NCI-H748 (cell line): ENCODE results near the gene CERS4.
"Not testable (repeated sequence)": the region's sequence is repeated elsewhere in the genome, so short reads cannot be mapped to it uniquely, and the experiment has no call there.

Experiments
- DNase-seq: peaks from one replicate; lab custom pipeline; 2025; ENCODE audit not compliant: unreplicated experiment; lab: John Stamatoyannopoulos, UW

The CERS4 gene, protein sequence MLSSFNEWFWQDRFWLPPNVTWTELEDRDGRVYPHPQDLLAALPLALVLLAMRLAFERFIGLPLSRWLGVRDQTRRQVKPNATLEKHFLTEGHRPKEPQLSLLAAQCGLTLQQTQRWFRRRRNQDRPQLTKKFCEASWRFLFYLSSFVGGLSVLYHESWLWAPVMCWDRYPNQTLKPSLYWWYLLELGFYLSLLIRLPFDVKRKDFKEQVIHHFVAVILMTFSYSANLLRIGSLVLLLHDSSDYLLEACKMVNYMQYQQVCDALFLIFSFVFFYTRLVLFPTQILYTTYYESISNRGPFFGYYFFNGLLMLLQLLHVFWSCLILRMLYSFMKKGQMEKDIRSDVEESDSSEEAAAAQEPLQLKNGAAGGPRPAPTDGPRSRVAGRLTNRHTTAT

DNA sequence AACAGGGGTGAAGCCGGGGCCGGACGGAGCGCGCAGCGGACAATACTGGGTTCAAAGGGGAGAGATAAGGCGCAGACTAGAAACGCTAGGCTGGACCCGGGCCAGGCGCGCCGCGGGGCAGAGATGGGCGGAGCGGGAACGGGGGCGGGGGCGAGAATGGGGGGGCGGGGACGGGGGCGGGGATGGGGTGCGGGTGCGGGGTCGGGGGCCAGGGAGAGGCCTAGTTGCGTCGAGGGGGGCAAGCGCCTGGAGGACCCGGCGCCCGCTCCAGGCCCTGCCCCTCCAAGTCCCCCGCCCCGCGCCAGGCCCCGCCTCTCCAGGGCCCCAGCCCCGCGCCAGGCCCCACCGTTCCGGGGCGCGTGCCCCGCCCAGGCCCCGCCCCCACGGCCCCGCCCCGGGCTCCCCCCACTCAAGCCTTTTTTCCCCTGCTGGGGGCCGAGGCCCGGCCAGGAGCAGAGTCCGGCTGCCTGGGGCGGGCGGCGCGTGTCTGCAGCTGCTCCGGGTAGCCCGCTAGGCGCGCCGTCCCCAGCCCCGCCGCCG, at the start of gene CERS4:
TSS of gene CERS4 (plus strand) at position 449 of the 540 bp plus-strand sequence. CDS start 41,707 bp downstream, outside the sequence.
- peak; percentile 78 for DNase-seq

DNA sequence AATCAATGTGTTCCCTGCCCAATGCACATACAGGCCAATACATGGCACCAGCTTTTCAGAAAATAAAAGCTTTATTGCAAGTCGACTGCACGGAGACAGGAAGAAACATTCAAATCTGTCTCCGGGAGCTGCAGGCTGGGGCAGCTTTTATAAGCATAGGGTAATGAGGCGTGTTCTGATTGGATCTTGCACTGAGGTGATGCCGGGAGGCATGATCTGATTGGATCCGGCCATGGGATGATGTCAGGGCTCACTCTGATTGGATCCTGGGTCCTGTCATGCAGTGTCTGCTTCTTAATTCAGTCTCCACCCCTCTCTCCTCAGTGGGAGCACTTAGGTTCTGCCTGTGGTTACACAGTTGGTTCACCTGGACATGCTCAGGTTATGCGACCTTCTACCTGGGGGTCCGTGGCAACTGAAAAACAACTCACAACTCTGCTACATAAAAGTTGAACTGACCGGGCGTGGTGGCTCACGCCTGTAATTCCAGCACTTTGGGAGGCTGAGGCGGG, 48.0 kb upstream of the CERS4 start:
- peak; percentile 72 for DNase-seq

DNA sequence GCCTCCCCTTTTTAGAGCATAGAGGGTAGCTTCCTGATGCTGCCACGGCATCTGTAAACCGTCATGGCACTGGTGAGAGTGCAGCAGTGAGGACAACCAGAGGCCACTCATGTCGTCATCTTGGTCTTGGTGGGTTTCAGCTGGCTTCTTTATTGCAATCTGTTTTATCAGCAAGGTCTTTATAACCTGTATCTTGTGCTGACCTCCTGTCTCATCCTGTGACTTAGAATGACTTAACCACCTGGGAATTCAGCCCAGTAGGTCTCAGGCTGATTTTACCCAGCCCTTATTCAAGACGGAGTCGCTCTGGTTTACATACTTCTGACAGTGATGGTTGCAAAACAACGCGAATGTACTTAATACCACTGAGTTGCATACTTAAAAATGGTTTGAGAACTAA, 45.4 kb upstream of the CERS4 start:
- no peak for DNase-seq

DNA sequence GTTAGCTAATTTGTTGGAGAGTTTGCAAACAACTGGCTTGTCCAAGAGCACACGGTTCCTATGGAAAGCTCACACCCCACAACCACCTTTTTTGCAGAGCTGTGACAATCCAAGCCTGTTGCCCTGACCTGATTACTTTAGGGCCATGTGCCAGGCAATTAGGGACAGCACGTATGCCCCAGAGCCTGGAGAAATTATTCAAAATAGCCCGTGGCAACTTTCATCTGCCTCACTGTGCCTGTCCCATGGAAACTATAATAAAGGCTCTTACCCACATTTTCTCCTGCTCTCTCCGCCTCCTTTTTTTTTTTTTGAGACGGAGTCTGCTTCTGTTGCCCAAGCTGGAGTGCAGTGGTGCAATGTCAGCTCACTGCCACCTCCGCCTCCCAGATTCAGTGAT, 41.2 kb upstream of the CERS4 start:
- DNase-seq = no peak

DNA sequence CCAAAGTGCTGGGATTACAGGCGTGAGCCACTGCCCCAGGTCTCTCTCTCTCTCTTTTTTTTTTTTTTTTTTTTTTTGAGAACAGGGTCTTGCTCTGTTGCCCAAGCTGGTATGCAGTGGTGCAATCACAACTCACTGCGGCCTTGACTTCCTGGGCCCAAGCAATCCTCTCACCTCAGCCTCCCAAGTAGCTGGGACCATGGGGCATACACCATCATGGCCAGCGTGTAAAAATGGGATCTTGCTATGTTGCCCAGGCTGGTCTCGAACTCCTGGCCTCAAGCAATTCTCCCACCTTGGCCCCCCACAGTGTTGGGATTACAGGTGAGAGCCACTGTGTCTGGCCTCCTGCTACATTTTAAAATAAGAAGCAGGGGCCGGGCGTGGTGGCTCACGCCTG, 40.6 kb upstream of the CERS4 start:
- no peak for DNase-seq

DNA sequence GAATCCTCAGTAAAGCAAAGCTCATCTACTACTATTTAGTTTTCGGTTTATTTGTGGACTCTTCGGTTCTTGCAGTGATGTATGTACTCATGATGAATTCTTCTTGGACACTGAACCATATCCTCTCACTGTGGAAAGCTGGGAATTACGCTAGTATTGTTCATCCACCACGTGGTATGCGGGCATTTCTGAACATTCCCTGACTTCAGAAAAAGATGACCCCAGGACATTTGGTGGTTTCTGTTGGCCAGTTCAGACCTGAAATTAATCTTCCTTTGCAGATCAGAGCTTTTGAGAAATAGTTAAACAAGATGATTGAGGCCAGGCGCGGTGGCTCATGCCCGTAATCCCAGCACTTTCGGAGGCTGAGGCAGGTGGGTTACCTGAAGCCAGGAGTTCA, 34.5 kb upstream of the CERS4 start:
- no peak for DNase-seq

DNA sequence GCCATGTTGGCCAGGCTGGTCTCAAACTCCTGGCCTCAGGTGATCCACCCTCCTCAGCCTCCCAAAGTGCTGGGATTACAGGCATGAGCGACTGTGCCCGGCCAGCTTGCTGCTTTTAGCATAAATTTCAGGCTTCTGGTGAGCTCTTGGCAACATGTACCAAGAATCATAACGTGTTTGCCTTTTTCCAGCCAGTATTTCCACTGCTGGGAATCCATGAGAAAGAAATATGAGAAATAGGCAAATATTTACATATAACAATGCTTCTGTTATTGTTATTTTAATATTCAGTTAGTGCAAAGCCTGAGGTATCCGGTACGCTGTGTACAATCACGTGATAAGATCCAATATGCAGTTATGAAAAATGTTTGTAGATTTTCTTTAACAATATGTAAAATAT, 29.2 kb upstream of the CERS4 start:
- DNase-seq = no peak

DNA sequence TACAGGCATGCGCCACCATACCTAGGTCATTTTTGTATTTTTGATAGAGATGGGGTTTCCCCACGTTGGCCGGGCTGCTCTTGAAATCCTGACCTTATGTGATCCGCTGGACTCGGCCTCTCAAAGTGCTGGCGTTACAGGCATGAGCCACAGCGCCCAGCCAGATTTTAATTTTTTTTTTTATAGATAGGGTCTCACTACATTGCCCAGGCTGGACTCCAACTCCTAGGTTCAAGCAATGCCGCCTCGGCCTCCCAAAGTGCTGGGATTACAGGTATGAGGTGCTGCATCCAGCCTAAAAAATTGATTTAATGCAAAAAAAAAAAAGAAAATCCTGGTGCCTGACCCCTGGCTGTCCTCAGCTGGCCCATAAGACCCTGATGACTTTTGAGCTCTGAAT, 24.9 kb upstream of the CERS4 start:
- DNase-seq = no peak

DNA sequence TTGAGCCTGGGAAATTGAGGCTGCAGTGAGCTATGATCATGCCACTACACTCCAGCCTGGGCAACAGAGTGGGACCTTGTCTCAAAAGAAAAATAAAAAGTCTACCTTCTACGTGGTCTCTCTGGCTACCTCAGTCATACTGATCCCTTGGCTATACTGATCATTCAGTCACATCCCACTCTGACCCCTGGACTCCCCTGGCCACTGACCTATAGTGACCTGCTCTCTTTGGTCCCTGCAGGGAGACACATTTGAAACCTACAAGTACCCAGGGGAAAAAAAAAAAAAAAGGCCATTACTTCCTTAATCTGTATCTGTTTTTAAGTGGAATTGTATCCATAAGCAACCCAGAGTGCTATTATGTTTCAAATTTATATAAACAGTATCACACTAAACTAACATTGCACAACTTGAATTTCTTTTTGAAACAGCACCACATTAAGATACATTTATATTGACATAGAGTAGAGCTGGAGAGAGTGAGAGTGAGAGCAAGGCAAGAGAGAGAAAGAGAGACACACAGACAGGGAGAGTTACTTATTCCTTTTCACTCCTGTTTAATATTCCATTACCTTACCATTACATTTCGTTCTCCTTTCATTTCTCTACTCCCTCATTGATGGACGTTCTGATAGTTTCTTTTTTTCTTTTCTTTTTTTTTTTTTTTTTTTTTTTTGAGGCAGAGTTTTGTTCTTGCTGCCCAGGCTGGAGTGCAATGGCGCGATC, 23.7 kb upstream of the CERS4 start:
- DNase-seq = no peak

DNA sequence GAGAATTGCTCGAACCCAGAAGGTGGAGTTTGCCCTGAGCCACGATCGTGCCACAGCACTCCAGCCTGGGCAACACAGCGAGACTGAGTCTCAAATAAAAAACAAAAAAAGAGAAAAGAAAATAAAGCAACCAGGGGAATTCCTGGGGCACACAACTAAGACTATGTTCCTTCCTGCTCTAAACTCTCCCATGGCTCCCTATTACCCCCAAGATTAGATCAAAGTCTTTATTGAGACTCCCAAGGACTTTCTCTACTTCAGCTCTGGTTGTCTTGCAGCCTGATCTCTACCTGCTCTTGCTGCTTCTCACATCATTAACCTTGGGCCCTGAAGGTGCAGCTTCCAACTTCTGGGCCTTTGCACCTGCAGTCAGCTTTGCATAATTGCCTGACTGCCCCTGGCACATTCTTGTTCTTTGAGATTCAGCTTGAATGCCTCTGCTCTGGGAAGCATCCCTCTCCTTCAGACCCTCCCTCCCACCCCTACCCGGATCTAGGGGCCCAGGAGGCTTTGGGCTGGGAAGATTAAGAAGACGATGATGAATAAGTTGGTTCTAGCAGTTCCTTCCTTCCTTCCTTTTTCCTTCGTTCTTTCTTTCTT, 16.8 kb upstream of the CERS4 start:
- DNase-seq = no peak

DNA sequence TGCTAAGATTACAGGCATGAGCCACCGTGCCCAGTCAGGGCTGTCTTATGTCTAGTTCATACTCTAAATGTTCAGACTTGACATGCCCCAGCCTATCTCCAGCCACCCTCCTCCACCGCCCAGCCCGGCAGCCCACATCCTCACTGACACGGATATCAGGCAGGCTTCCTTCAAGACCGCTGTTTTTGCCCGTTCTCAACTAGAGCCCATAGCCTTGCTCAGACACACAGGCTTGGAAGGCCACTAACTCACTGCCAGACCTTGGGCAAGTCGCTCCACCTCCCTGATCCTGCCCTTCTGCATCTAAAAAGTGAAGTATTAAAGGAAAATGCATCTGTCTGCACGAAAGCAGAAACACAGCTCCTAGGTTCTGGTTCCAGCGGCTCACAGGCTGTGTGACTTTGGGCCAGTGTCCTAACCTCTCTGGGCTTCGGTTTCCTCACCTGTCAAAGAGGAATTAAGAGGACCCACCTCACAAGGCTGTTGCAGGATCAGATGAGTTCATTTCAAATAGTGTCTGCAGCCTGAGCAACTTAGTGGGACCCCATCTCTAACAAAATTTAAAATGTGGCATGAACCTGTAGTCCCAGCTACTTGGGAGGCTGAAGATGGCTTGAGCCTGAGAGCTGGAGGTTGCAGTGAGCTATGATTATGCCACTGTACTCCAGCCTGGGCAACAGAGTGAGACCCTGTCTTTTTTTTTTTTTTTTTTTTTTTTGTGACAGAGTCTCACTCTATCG, 14.5 kb upstream of the CERS4 start:
- no peak for DNase-seq

DNA sequence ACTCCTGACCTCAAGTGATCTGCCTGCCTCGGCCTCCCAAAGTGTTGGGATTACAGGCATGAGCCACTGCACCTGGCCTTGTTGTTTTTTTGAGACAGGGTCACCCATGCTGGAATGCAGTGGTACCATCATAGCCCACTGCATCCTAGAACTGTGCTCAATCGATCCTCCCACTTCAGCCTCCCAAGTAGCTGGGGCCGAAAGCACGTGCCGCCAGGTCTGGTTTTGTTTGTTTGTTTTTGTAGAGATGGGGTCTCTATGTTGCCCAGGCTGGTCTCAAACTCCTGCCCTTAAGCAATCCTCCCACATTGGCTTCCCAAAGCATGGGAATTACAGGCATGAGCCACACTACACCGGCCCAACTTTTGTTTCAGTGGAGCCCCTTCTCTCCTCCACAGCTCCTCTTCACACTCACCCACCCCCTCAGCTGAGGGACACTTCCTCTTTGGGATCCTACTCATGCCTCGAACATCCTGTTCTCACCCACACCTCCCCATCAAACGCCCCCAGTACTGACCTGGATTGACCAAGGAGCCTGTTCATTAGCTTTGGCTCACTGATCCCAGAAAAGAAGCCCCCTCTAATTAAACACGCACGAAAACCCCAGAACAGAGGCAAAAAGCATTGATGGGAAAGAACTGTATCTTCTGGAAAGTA, 12.8 kb upstream of the CERS4 start:
- DNase-seq = no peak

DNA sequence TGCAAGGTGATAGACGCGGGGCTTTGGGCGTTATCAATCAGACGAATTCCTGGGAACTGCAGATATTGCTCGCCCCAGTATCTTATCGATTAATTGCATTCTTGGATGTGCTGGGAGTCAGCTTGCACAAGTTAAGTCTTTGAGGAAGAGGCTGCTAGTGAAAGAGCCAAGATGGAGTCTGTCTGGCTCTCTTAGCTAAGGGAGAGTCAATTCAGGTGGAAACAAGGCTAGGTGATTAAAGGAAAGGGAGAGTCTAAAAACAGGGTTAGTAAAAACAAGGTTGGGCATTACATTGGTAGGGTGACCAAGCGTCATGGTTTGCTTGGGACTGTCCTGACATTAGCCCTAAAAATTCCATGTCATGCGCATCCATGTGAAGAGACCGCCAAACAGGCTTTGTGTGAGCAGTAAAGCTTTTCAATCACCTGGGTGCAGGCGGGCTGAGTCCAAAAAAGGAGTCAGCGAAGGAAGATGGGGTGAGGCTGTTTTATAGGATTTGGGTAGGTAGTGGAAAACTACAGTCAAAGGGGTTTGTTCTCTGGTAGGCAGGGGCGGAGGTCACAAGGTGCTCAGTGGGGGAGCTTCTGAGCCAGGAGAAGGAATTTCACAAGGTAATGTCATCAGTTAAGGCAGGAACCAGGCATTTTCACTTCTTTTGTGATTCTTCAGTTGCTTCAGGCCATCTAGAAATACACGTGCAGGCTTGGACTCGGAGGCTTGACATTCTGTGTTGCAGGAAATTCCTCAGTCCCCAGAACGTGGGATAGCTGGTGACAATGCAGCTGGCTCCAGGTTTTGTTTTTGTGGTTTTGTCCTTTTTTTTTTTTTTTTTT, 5.7 kb upstream of the CERS4 start:
- not testable (repeated sequence) for DNase-seq

DNA sequence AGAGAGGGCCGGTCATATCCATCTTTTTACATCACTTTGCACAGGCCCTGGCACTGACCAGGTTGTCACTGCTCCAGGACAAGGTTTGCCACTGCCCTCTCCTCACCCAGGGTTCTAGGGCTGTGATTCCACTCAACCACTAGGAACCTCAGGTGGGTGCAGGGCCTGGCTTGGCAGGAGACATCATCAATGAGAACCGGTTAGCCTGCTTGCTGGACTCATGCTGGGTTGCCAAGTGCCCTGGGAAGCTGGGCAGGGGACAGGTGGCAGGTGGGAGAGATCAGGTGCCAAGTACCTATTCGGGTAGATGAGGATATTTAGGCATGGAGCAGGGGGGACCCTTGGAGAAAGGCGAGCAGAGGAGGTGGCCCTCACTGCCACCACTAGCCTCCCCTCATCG, 4.2 kb upstream of the CERS4 start:
- peak; percentile 74 for DNase-seq

DNA sequence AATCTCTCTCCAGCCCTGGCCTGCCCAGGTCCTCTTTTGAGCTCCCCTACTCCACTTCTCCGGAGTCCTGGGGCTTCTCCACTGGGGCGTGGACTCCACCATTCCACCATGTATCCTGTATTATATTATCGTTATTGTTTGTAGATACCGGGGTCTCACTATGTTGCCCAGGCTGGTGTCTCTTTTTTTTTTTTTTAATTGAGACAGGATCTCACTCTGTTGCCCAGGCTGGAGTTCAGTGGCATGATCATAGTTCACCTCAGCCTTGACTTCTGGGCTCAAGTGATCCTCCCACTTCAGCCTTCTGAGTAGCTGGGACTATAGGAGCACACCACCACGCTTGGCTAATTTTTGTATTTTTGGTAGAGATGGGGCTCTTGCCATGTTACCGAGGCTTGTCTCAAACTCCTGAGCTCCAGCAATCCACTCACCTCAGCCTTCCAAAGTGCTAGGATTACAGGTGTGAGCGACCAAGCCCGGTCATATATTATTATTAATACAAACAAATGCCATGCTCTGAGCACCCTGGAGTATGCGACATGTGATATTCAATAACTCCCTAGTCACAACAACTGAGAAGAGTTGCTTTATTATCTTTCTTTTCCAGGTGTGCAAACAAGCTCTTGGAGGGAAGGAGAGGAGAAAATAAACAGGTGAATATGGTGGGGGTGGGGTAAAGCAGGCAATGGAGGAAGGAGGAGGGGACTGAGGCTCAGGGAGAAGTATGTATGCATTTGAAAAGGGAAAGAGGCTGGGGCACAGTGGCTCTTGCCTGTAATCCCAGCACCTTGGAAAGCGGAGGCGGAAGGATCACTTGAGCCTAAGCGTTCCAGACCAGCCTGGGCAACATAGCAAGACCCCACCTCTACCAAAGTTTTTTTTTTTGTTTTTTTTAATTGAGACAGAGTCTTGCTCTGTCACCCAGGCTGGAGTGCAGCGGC, 2.8 kb upstream of the CERS4 start:
- peak; percentile 76 for DNase-seq

DNA sequence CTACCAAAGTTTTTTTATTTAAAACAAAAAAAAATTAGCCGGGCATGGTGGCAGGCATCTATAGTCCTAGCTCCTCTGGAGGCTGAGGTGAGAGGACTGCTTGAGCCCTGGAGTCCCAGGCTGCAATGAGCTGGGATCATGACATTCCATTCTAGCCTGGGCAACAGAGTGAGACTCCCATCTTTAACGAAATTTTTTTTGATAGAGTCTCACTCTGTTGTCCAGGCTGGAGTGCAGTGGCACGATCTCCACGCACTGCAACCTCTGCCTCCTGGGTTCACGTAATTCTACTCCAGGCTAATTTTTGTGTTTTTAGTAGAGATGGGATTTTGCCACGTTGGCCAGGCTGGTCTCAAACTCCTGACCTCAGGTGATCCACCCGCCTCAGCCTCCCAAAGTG, 1.8 kb upstream of the CERS4 start:
- not testable (repeated sequence) for DNase-seq

DNA sequence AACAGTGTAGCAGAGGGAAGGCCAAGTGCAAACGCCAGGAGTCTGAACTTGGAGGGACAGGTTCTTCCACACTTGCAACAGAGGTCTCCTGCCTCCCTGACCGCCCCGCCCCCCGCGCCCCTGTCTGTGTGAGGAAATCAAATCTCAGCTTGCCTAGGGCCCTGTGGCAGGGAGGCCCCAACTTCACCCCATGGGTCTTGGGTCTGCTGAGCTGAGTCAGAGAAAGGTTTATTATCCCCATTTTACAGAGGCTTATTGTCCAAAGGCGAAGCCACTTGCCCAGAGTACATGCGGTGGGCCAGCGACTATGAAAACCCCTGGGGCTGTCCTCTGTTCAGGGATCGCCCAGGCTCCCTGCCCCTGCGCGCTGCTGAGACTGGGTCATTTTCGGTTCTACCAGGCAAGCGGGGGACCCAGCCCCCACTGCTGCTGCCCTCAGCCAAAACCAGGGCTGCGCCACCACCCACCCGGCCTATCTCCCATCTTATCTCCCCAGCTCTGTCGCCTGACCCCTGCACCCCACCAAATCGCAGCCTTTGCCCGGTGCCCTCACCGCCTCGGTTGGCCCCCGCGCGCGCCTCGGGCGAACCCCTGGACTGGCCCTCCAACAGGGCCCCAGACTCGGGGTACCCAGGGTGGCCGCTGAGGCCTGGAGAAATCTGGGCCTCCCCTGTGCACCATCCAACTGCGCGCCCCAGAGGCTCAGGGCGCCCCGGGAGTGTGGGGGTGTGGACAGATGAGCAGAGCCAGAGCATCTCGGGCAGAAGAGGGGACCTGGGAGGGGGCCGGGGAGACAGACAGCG, 850 bp upstream of the CERS4 start:
- DNase-seq = no peak
